CD4-positive, alpha-beta memory T cell (primary cell): ENCODE results near the gene C17orf114.

Experiments
- CTCF ChIA-PET: fragments of 350-600 bp; sonication (Branson Sonifier 250); formaldehyde crosslinking; loops from one replicate; lab custom pipeline; 2021; ENCODE audit warnings: inconsistent platforms; ENCODE audit not compliant: partially characterized antibody; lab: Charles Lee
- POLR2A ChIA-PET: fragments of 350-600 bp; sonication (Branson Sonifier 250); formaldehyde crosslinking; loops from one replicate; lab custom pipeline; 2021; ENCODE audit not compliant: partially characterized antibody; lab: Charles Lee
- DNase-seq, 5 donors: peaks; one replicate each; pipeline versions ENCODE4 v3.0.0 to v3.0.0-alpha.2; 2020 to 2022; ENCODE audit warnings: mixed read lengths in 1 of 5
- H3K27ac ChIP-seq: one replicate; pipeline ENCODE4 v1.7.0; 2013; ENCODE audit warnings: low read depth, low read length
- H3K27me3 ChIP-seq: 2 replicates; pipeline ENCODE4 v1.7.0; 2013; ENCODE audit warnings: mild to moderate bottlenecking, low read length, moderate library complexity; ENCODE audit not compliant: insufficient read depth
- H3K36me3 ChIP-seq: 2 replicates; pipeline ENCODE4 v1.7.0; 2013; ENCODE audit warnings: mild to moderate bottlenecking, low read length, moderate library complexity; ENCODE audit not compliant: insufficient read depth
- H3K4me1 ChIP-seq: 2 replicates; pipeline ENCODE4 v1.7.0; 2013; ENCODE audit warnings: mild to moderate bottlenecking, low read length, moderate library complexity; ENCODE audit not compliant: insufficient read depth
- H3K4me3 ChIP-seq, 2 donors: one replicate each; pipeline ENCODE4 v1.7.0; 2013; ENCODE audit warnings: low read length in 2 of 2, mild to moderate bottlenecking in 1 of 2
- H3K9me3 ChIP-seq, 2 donors: one replicate each; pipeline ENCODE4 v1.7.0; 2013; ENCODE audit warnings: low read length in 2 of 2, control low read depth in 1 of 2; ENCODE audit not compliant: control insufficient read depth in 1 of 2
- H3K27ac Mint-ChIP-seq, 7 donors: one replicate each; pipeline ENCODE4 v1.8.0; 2020 to 2021; ENCODE audit warnings: mixed read lengths in 7 of 7, mild to moderate bottlenecking in 6 of 7, inconsistent platforms in 3 of 7, moderate library complexity in 3 of 7
- H3K27me3 Mint-ChIP-seq, 2 donors: one replicate each; pipeline ENCODE4 v1.8.0; 2020 to 2021; ENCODE audit warnings: mixed read lengths in 2 of 2
- H3K36me3 Mint-ChIP-seq, 2 donors: one replicate each; pipeline ENCODE4 v1.8.0; 2020 to 2021; ENCODE audit warnings: mixed read lengths in 2 of 2, inconsistent platforms in 1 of 2, mild to moderate bottlenecking in 1 of 2
- H3K4me1 Mint-ChIP-seq, 4 donors: one replicate each; pipeline ENCODE4 v1.8.0; 2020 to 2021; ENCODE audit warnings: mixed read lengths in 4 of 4, mild to moderate bottlenecking in 1 of 4
- H3K4me3 Mint-ChIP-seq, 8 donors: one replicate each; pipeline ENCODE4 v1.8.0; 2020 to 2021; ENCODE audit warnings: mixed read lengths in 8 of 8, mild to moderate bottlenecking in 7 of 8, moderate library complexity in 6 of 8, inconsistent platforms in 3 of 8
- H3K9me3 Mint-ChIP-seq, 8 donors: one replicate each; pipeline ENCODE4 v1.8.0; 2020 to 2021; ENCODE audit warnings: mixed read lengths in 8 of 8, mild to moderate bottlenecking in 5 of 8, inconsistent platforms in 3 of 8, moderate library complexity in 1 of 8
- intact Hi-C: fragments of 100-400 bp; cut with micrococcal nuclease; formaldehyde crosslinking; loops from one replicate; pipeline ENCODE4 v1.15.1; 2023

The C17orf114 gene

GRCh38 chr17:4789701-4789950, 12.5 kb downstream of the C17orf114 start:
- Mint-ChIP-seq H3K27me3 (peaks cover 23 to 24% of the 10 kb centered on the region in 2 donors), H3K9me3 (peaks cover 0 to 2% (median 0%) of the 10 kb centered on the region in 8 donors), H3K36me3 (peaks cover 0 to 2% of the 10 kb centered on the region in 2 donors), H3K4me3 (peak overlapping the region; percentile 67 to 78 (median 72)), H3K4me1 (peaks cover 12 to 41% (median 15%) of the 10 kb centered on the region in 4 donors), H3K27ac (peak overlapping the region in 3 of 7 donors; percentile 27 to 72 (median 44))
- POLR2A ChIA-PET = interaction anchor here (0.5 to 3.9 kb wide), 24 partner anchors 10 to 897 kb away, joined by 3 to 81 read pairs (median 6); partner anchors contain the start of genes ARRB2, C17orf107, CXCL16 and MED11
- Histone ChIP-seq H3K27ac (peak overlapping the region; percentile 72), H3K4me3 (peak overlapping the region; percentile 29 to 60), H3K27me3 (peaks cover 12% of the 10 kb centered on the region), H3K36me3 (no peaks in the 10 kb centered on the region), H3K9me3 (no peaks in the 10 kb centered on the region), H3K4me1 (peaks cover 26% of the 10 kb centered on the region)
- no peak for DNase-seq
- intact Hi-C loops = no loop called here
- CTCF ChIA-PET = interaction anchor here (0.6 to 3.7 kb wide), 31 partner anchors 8 to 190 kb away, joined by 3 to 59 read pairs (median 8); partner anchors contain the start of genes ARRB2, C17orf107, CHRNE and MED11

GRCh38 chr17:4788807-4789700, 13.1 kb downstream of the C17orf114 start, which contains the start of gene GLTPD2:
GLTPD2 (plus strand) TSS chr17:4788964; CDS start chr17:4789012, 48 bp downstream.
- peak within 1 kb of the TSS; percentile 29 to 60 for H3K4me3 ChIP-seq
- ChIA-PET POLR2A (interaction anchor here (0.5 to 3.9 kb wide), 23 partner anchors 9 to 897 kb away, joined by 3 to 81 read pairs (median 7); partner anchors contain the start of genes ARRB2, C17orf107, CXCL16 and MED11), CTCF (interaction anchor here (0.6 to 3.7 kb wide), 30 partner anchors 7 to 191 kb away, joined by 3 to 59 read pairs (median 8); partner anchors contain the start of genes ARRB2, C17orf107, CHRNE and MED11)
- H3K9me3 Mint-ChIP-seq = peaks cover 0 to 2% (median 0%) of the 10 kb centered on the region in 8 donors
- peaks cover 26% of the 10 kb centered on the region for H3K4me1 ChIP-seq
- no peaks in the 10 kb centered on the region for H3K9me3 ChIP-seq
- peaks cover 27 to 28% of the 10 kb centered on the region in 2 donors for H3K27me3 Mint-ChIP-seq
- no peak for DNase-seq
- H3K36me3 Mint-ChIP-seq = peaks cover 0 to 2% of the 10 kb centered on the region in 2 donors
- intact Hi-C loops = no loop called here
- no peaks in the 10 kb centered on the region for H3K36me3 ChIP-seq
- peaks cover 12 to 41% (median 15%) of the 10 kb centered on the region in 4 donors for H3K4me1 Mint-ChIP-seq
- peak within 1 kb of the TSS; percentile 72 for H3K27ac ChIP-seq
- H3K4me3 Mint-ChIP-seq = peak within 1 kb of the TSS; percentile 67 to 78 (median 73)
- peak within 1 kb of the TSS in 4 of 7 donors; percentile 27 to 72 (median 48) for H3K27ac Mint-ChIP-seq
- peaks cover 18% of the 10 kb centered on the region for H3K27me3 ChIP-seq

- H3K4me1 ChIP-seq = peaks cover 26% of the 10 kb centered on the region
- peaks cover 0 to 2% (median 0%) of the 10 kb centered on the region in 8 donors for H3K9me3 Mint-ChIP-seq
- ChIA-PET CTCF (interaction anchor here (1.0 to 3.7 kb wide), 10 partner anchors 8 to 113 kb away, joined by 3 to 59 read pairs (median 18); partner anchors contain the start of genes ARRB2, C17orf107, CHRNE and MED11), POLR2A (interaction anchor here (1.0 to 3.9 kb wide), 4 partner anchors 19 to 78 kb away, joined by 3 to 81 read pairs (median 33); partner anchors contain the start of genes ARRB2, MED11 and PLD2)
- H3K27ac ChIP-seq = no peak overlapping the region
- intact Hi-C loops = no loop called here
- H3K27ac Mint-ChIP-seq = peak overlapping the region in 3 of 7 donors; percentile 29 to 48 (median 47)
- H3K27me3 ChIP-seq = peaks cover 25% of the 10 kb centered on the region
- no peaks in the 10 kb centered on the region for H3K36me3 ChIP-seq
- H3K36me3 Mint-ChIP-seq = peaks cover 0 to 2% of the 10 kb centered on the region in 2 donors
- H3K27me3 Mint-ChIP-seq = peaks cover 30 to 33% of the 10 kb centered on the region in 2 donors
- no peak overlapping the region for H3K4me3 ChIP-seq
- no peaks in the 10 kb centered on the region for H3K9me3 ChIP-seq
- peak overlapping the region in 7 of 8 donors; percentile 33 to 73 (median 61) for H3K4me3 Mint-ChIP-seq
- no peak for DNase-seq
- H3K4me1 Mint-ChIP-seq = peaks cover 10 to 41% (median 15%) of the 10 kb centered on the region in 4 donors
Observed at GRCh38 chr17:4788159-4788806, 13.8 kb downstream of the C17orf114 start.

GRCh38 chr17:4786516-4786915, 15.6 kb downstream of the C17orf114 start:
- CTCF ChIA-PET = interaction anchor here (0.7 to 1.4 kb wide), 2 partner anchors 53 to 102 kb away, joined by 3 to 4 read pairs; no protein-coding TSS in a partner anchor
- Histone ChIP-seq H3K27ac (no peak overlapping the region), H3K36me3 (no peaks in the 10 kb centered on the region), H3K4me3 (no peak overlapping the region), H3K9me3 (no peaks in the 10 kb centered on the region), H3K27me3 (peaks cover 31% of the 10 kb centered on the region), H3K4me1 (peaks cover 26% of the 10 kb centered on the region)
- H3K4me1 Mint-ChIP-seq = peaks cover 10 to 41% (median 17%) of the 10 kb centered on the region in 4 donors
- DNase-seq = no peak
- peaks cover 0 to 2% of the 10 kb centered on the region in 2 donors for H3K36me3 Mint-ChIP-seq
- H3K27ac Mint-ChIP-seq = peak overlapping the region in 1 of 7 donors; percentile 4
- H3K9me3 Mint-ChIP-seq = no peaks in the 10 kb centered on the region
- peaks cover 40 to 41% of the 10 kb centered on the region in 2 donors for H3K27me3 Mint-ChIP-seq
- H3K4me3 Mint-ChIP-seq = peak overlapping the region in 3 of 8 donors; percentile 24 to 45 (median 44)
- POLR2A ChIA-PET = interaction anchor here (1.6 to 2.8 kb wide), 3 partner anchors 10 to 77 kb away, joined by 4 to 9 read pairs (median 9); partner anchors contain the start of genes ARRB2 and PSMB6
- intact Hi-C loops = no loop called here

GRCh38 chr17:4786106-4786511, 16.0 kb downstream of the C17orf114 start, which contains the start of gene VMO1:
VMO1 (minus strand) TSS chr17:4786364; CDS start chr17:4786352, 12 bp downstream.
- Histone ChIP-seq H3K4me3 (no peak within 1 kb of the TSS), H3K36me3 (no peaks in the 10 kb centered on the region), H3K4me1 (peaks cover 26% of the 10 kb centered on the region), H3K9me3 (no peaks in the 10 kb centered on the region), H3K27ac (no peak within 1 kb of the TSS), H3K27me3 (peaks cover 31% of the 10 kb centered on the region)
- H3K36me3 Mint-ChIP-seq = peaks cover 0 to 2% of the 10 kb centered on the region in 2 donors
- peak within 1 kb of the TSS; percentile 32 to 74 (median 64) for H3K4me3 Mint-ChIP-seq
- ChIA-PET POLR2A (interaction anchor here (0.6 to 2.8 kb wide), 4 partner anchors 10 to 76 kb away, joined by 4 to 9 read pairs (median 6); partner anchors contain the start of genes ARRB2 and PSMB6), CTCF (interaction anchor here (1.4 kb wide), 1 partner anchor 103 kb away, joined by 4 read pairs; no protein-coding TSS in a partner anchor)
- intact Hi-C loops = no loop called here
- H3K27me3 Mint-ChIP-seq = peaks cover 40 to 41% of the 10 kb centered on the region in 2 donors
- H3K4me1 Mint-ChIP-seq = peaks cover 9 to 41% (median 17%) of the 10 kb centered on the region in 4 donors
- no peak for DNase-seq
- H3K27ac Mint-ChIP-seq = peak within 1 kb of the TSS in 1 of 7 donors; percentile 13
- no peaks in the 10 kb centered on the region for H3K9me3 Mint-ChIP-seq

- intact Hi-C loops = no loop called here
- H3K27me3 ChIP-seq = peaks cover 31% of the 10 kb centered on the region
- no peak for DNase-seq
Observed at GRCh38 chr17:4785311-4786105, 16.6 kb downstream of the C17orf114 start.

More at GRCh38 chr17:4785311-4786105, 16.6 kb downstream of the C17orf114 start:
- Mint-ChIP-seq H3K9me3 (no peaks in the 10 kb centered on the region), H3K4me1 (peaks cover 6 to 37% (median 13%) of the 10 kb centered on the region in 4 donors), H3K27me3 (peaks cover 41 to 46% of the 10 kb centered on the region in 2 donors), H3K27ac (no peak overlapping the region), H3K36me3 (peaks cover 0 to 2% of the 10 kb centered on the region in 2 donors), H3K4me3 (peak overlapping the region in 7 of 8 donors; percentile 38 to 74 (median 67))
- H3K4me3 ChIP-seq = no peak overlapping the region
- ChIA-PET CTCF (interaction anchor here (0.7 to 1.4 kb wide), 2 partner anchors 96 to 103 kb away, joined by 3 to 4 read pairs; no protein-coding TSS in a partner anchor), POLR2A (interaction anchor here (0.6 to 2.8 kb wide), 5 partner anchors 11 to 76 kb away, joined by 3 to 9 read pairs (median 4); partner anchors contain the start of genes ARRB2, PLD2 and PSMB6)
- H3K4me1 ChIP-seq = peaks cover 21% of the 10 kb centered on the region
- H3K36me3 ChIP-seq = no peaks in the 10 kb centered on the region
- no peak overlapping the region for H3K27ac ChIP-seq
- no peaks in the 10 kb centered on the region for H3K9me3 ChIP-seq
